ENCODE results near the gene PIK3R2.
A peak's percentile ranks its signal among the peaks of the same experiment; 100 is the strongest.

PIK3R2 gene

GRCh38 chr19:18159810-18160209, 6.8 kb downstream of the PIK3R2 start:
- Histone ChIP-seq H3K4me1 (peaks cover 26% of the 10 kb centered on the region), H2AFZ (no peak overlapping the region), H3K79me2 (peaks cover 9% of the 10 kb centered on the region), H3K9ac (no peak overlapping the region), H3K4me2 (ENCODE audit: low read length) (no peak overlapping the region), H3K4me3 (ENCODE audit: low read depth, low read length) (no peak overlapping the region), H3K9me3 (ENCODE audit: control insufficient read depth, low read length) (no peaks in the 10 kb centered on the region), H3K27ac (no peak overlapping the region), H3K36me3 (ENCODE audit: control insufficient read depth, insufficient read depth, low read length) (no peaks in the 10 kb centered on the region), H3K27me3 (ENCODE audit: control insufficient read depth, insufficient read depth, low read length) (no peaks in the 10 kb centered on the region)
- no peak for TF ChIP-seq CTCF (IDR thresholded peaks at IDR 0.05)

- Histone ChIP-seq H3K27ac (peak overlapping the region; percentile 63), H3K4me3 (ENCODE audit: low read depth, low read length) (no peak overlapping the region), H3K9me3 (ENCODE audit: control insufficient read depth, low read length) (no peaks in the 10 kb centered on the region), H3K9ac (no peak overlapping the region), H3K36me3 (ENCODE audit: control insufficient read depth, insufficient read depth, low read length) (no peaks in the 10 kb centered on the region), H2AFZ (no peak overlapping the region), H3K79me2 (peaks cover 9% of the 10 kb centered on the region), H3K4me1 (peaks cover 25% of the 10 kb centered on the region), H3K27me3 (ENCODE audit: control insufficient read depth, insufficient read depth, low read length) (no peaks in the 10 kb centered on the region), H3K4me2 (ENCODE audit: low read length) (peak overlapping the region; percentile 57)
- no peak for TF ChIP-seq CTCF (IDR thresholded peaks at IDR 0.05)
Measured at GRCh38 chr19:18160493-18160970, 7.6 kb downstream of the PIK3R2 start.

GRCh38 chr19:18160971-18161635, 8.1 kb downstream of the PIK3R2 start:
- no peaks in the 10 kb centered on the region for H3K27me3 ChIP-seq (ENCODE audit: control insufficient read depth, insufficient read depth, low read length)
- no peaks in the 10 kb centered on the region for H3K36me3 ChIP-seq (ENCODE audit: control insufficient read depth, insufficient read depth, low read length)
- TF ChIP-seq CTCF (IDR thresholded peaks at IDR 0.05), result no peak
- H3K9me3 ChIP-seq (ENCODE audit: control insufficient read depth, low read length), result no peaks in the 10 kb centered on the region
- peak overlapping the region; percentile 57 for H3K4me2 ChIP-seq (ENCODE audit: low read length)
- H3K9ac ChIP-seq, result no peak overlapping the region
- H3K79me2 ChIP-seq, result peaks cover 6% of the 10 kb centered on the region
- no peak overlapping the region for H2AFZ ChIP-seq
- H3K4me3 ChIP-seq (ENCODE audit: low read depth, low read length), result no peak overlapping the region
- H3K4me1 ChIP-seq, result peaks cover 19% of the 10 kb centered on the region
- H3K27ac ChIP-seq, result peak overlapping the region; percentile 63

- H3K27ac ChIP-seq, result no peak overlapping the region
- no peak overlapping the region for H3K4me2 ChIP-seq (ENCODE audit: low read length)
- no peak overlapping the region for H3K9ac ChIP-seq
- peaks cover 14% of the 10 kb centered on the region for H3K4me1 ChIP-seq
- H3K4me3 ChIP-seq (ENCODE audit: low read depth, low read length), result no peak overlapping the region
- TF ChIP-seq CTCF (IDR thresholded peaks at IDR 0.05), result no peak
- H3K27me3 ChIP-seq (ENCODE audit: control insufficient read depth, insufficient read depth, low read length), result no peaks in the 10 kb centered on the region
- no peaks in the 10 kb centered on the region for H3K36me3 ChIP-seq (ENCODE audit: control insufficient read depth, insufficient read depth, low read length)
- no peaks in the 10 kb centered on the region for H3K9me3 ChIP-seq (ENCODE audit: control insufficient read depth, low read length)
- no peak overlapping the region for H2AFZ ChIP-seq
- peaks cover 6% of the 10 kb centered on the region for H3K79me2 ChIP-seq
Measured at GRCh38 chr19:18161636-18162002, 8.7 kb downstream of the PIK3R2 start.

GRCh38 chr19:18164072-18164471, 11.1 kb downstream of the PIK3R2 start:
- H3K9ac ChIP-seq, result no peak overlapping the region
- peaks cover 7% of the 10 kb centered on the region for H3K4me1 ChIP-seq
- H3K27ac ChIP-seq, result no peak overlapping the region

More at GRCh38 chr19:18164072-18164471, 11.1 kb downstream of the PIK3R2 start:
- peaks cover 6% of the 10 kb centered on the region for H3K79me2 ChIP-seq
- no peaks in the 10 kb centered on the region for H3K36me3 ChIP-seq (ENCODE audit: control insufficient read depth, insufficient read depth, low read length)
- H2AFZ ChIP-seq, result no peak overlapping the region
- no peak overlapping the region for H3K4me2 ChIP-seq (ENCODE audit: low read length)
- no peak for TF ChIP-seq CTCF (IDR thresholded peaks at IDR 0.05)
- no peak overlapping the region for H3K4me3 ChIP-seq (ENCODE audit: low read depth, low read length)
- H3K27me3 ChIP-seq (ENCODE audit: control insufficient read depth, insufficient read depth, low read length), result no peaks in the 10 kb centered on the region
- H3K9me3 ChIP-seq (ENCODE audit: control insufficient read depth, low read length), result no peaks in the 10 kb centered on the region

All from parathyroid adenoma (tissue), 2 donors.